Small intestine (tissue), 7 donors: ENCODE measurements around the gene ARAP2. TPM values are rescaled to one million over a fixed set of nuclear protein-coding genes. Genes with fewer than 3 reads are reported as not detected.

Experiments
- DNase-seq, 2 donors: peaks; one replicate each; pipeline versions ENCODE4 v3.0.0 to v3.0.0-alpha.2; 2013
- FAIRE-seq: peaks from 2 replicates; lab custom pipeline; 2012; peaks lifted over from hg19 to GRCh38; lab: Jason Lieb, UNC
- H3K27ac ChIP-seq, 3 donors: one replicate each; pipeline ENCODE4 v1.5.1; 2013; ENCODE audit warnings: low read length in 2 of 3, mild to moderate bottlenecking in 2 of 3, control low read depth in 1 of 3, inconsistent platforms in 1 of 3, low read depth in 1 of 3, moderate library complexity in 1 of 3
- H3K27me3 ChIP-seq, 3 donors: one replicate each; pipeline ENCODE4 v1.6.1; 2013; ENCODE audit warnings: low read length in 3 of 3, inconsistent platforms in 1 of 3; ENCODE audit not compliant: control insufficient read depth in 3 of 3, insufficient read depth in 3 of 3
- H3K36me3 ChIP-seq, 3 donors: one replicate each; pipeline ENCODE4 v1.6.1; 2013; ENCODE audit warnings: low read length in 3 of 3, inconsistent platforms in 1 of 3, low read depth in 1 of 3, mild to moderate bottlenecking in 1 of 3, moderate library complexity in 1 of 3; ENCODE audit not compliant: control insufficient read depth in 3 of 3, insufficient read depth in 2 of 3
- H3K4me1 ChIP-seq, 3 donors: one replicate each; pipeline ENCODE4 v1.6.1; 2013; ENCODE audit warnings: low read length in 2 of 3, inconsistent platforms in 1 of 3, low read depth in 1 of 3, mild to moderate bottlenecking in 1 of 3, moderate library complexity in 1 of 3; ENCODE audit not compliant: control insufficient read depth in 3 of 3, insufficient read depth in 2 of 3
- H3K4me3 ChIP-seq, 3 donors: one replicate each; pipeline ENCODE4 v1.5.1; 2013; ENCODE audit warnings: low read length in 3 of 3, control low read depth in 1 of 3, inconsistent platforms in 1 of 3, low read depth in 1 of 3, mild to moderate bottlenecking in 1 of 3, moderate library complexity in 1 of 3
- H3K9me3 ChIP-seq, 2 donors: one replicate each; pipeline ENCODE4 v1.6.1; 2013; ENCODE audit warnings: low read depth in 1 of 2, low read length in 1 of 2; ENCODE audit not compliant: control insufficient read depth in 2 of 2, insufficient read depth in 1 of 2
- WGBS, 3 donors: extraction: QIAGEN DNeasy Blood & Tissue Kit; methylation state at CpG; one replicate each; pipeline ENCODE4 v1.1.7; 2013; 5-methylcytosine and 5-hydroxymethylcytosine counted together
- polyA plus RNA-seq, 4 donors: library from polyadenylated mRNA; stranded (reverse) in 3 of 4; unstranded in 1 of 4; fragments of 200-250 nt in 3 of 4; fragments of 120-200 nt in 1 of 4; gene quantifications; one replicate each; pipeline versions ENCODE4 v1.2.1 to v1.2.3, GENCODE V29; 2013
- donor health status: healthy with polysubstance abuse.
- donor health status: control.
- donor health status: control.
- donor health status: Bipolar disorder and iron deficiency.
- donor health status: healthy.

ARAP2 gene
- polyA plus RNA-seq, 4 donors, result 3.2 to 14.1 (median 12.6) TPM

DNA sequence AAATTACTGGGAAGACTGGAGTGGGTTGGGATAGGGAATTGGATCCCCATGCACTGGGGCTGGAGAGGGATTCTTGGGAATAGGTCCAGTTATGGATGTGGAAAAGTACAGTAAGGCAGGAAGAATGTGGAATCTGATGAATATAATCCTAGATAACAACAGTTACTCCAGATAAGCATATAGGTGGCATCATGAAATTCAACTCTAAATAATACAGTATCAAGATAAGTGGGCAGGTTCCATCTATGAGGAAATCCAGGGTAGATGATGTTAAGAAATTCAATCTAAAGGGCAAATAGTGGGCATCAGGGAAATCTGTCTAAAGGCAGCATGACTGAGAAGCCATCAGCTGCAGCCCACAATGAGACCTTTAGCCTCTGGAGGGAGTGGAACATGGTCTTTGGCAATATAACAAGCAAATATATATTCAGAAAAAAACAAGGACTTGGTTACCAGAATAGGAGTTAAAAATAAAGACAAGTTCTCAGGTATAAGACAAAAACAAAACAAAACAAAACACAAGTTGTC is 38.3 kb upstream of the ARAP2 start:
- Histone ChIP-seq H3K9me3 (no peaks in the 10 kb centered on the region), H3K27me3 (no peaks in the 10 kb centered on the region), H3K36me3 (no peaks in the 10 kb centered on the region), H3K4me3 (no peak overlapping the region), H3K4me1 (no peaks in the 10 kb centered on the region), H3K27ac (no peak overlapping the region)
- DNase-seq (no peak), FAIRE-seq (no peak)

DNA sequence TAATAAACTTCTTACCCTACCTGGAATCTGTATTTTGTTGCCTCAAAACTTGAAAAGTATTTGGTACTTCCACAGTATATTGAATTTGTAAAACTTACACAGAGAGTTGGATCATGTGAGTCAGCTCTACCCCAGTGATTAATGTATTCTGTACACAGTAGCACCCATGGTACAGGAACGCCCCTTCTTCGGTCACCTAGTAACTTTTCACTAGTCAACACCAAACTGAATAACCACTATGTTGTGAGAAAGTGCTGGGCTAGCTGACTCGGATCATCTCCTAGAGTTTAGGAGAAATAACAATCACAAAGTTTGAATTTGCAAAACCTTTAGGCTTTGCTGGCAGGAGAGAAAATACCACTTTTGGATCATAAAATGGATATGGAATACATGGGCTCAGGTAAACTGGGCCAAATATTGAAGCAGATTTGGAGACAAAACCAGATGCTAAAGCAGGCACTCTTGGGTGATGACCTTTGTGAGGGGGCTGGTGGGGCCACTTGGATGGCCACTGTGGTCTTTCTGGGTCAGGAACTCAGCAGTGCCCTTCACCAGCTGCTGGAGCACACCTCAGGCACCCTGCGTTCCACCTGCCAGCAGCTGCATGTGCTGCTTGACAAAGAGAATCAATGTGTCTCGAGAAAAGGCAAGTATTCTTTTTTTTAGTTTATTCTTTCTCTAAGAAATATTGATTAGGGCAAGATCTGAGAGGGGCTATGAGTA is 37.2 kb upstream of the ARAP2 start, which contains the start of gene DTHD1:
Gene DTHD1 (plus strand): TSS at position 233 of the 723 bp plus-strand sequence. CDS start 143 bp downstream, at position 376.
- no peak for DNase-seq
- H3K4me3 ChIP-seq, result no peak within 1 kb of the TSS
- H3K4me1 ChIP-seq, result no peaks in the 10 kb centered on the region
- FAIRE-seq, result no peak
- 80 to 87% (median 85%) methylated on average over 5 of the region's 5 CpGs for WGBS, 3 donors
- H3K9me3 ChIP-seq, result no peaks in the 10 kb centered on the region
- no peaks in the 10 kb centered on the region for H3K27me3 ChIP-seq
- H3K36me3 ChIP-seq, result no peaks in the 10 kb centered on the region
- H3K27ac ChIP-seq, result peak within 1 kb of the TSS in 1 of 3 donors; percentile 45

DNA sequence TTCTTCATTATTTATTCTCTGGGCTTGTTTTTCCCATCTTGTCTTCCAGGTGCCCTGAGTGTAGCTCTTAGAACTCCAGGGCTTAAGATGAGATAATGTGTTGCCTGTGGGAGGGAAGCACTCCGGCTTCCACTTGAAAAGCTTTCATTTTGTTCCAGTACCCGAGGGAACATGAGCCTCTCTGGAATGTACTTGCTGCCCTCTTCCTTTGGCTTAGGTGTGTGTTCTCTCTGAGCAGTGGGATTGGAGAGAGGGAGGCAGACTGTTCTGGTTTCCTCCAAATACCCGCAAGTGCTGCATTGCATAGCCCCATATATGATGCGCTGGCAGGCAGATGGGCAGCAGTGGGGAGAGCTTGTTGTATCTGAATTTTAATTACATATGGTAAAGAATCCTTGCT is 36.2 kb upstream of the ARAP2 start:
- Histone ChIP-seq H3K4me1 (no peaks in the 10 kb centered on the region), H3K36me3 (no peaks in the 10 kb centered on the region), H3K4me3 (no peak overlapping the region), H3K9me3 (no peaks in the 10 kb centered on the region), H3K27me3 (no peaks in the 10 kb centered on the region), H3K27ac (peak overlapping the region in 1 of 3 donors; percentile 45)
- WGBS, 3 donors, result 61 to 72% (median 67%) methylated on average over 4 of the region's 4 CpGs
- DNase-seq (no peak), FAIRE-seq (no peak)

DNA sequence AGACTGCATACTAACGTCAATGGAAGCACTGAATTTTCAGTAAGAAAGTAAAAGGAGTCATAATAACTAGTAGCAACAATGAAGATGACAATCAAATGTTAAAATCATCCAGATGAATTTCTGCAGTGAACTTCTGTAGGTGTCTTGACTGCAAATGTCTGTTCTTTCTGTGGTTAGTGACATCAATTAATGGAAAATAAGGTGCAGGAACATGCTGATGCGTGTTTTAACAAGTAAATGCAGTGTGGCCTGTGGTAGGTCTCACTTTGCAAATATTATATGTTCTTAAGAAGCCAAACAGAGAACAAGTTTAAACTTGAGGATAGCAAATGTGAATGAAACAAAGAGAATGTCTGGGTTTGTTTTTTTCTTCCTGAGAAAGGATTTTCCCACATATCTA is 34.5 kb upstream of the ARAP2 start:
- WGBS, 3 donors, result 77 to 84% (median 78%) methylated on average over 2 of the region's 2 CpGs
- Histone ChIP-seq H3K9me3 (no peaks in the 10 kb centered on the region), H3K27ac (no peak overlapping the region), H3K36me3 (no peaks in the 10 kb centered on the region), H3K4me3 (no peak overlapping the region), H3K4me1 (no peaks in the 10 kb centered on the region), H3K27me3 (no peaks in the 10 kb centered on the region)
- DNase-seq, result peak in 1 of 2 donors; percentile 25
- FAIRE-seq, result no peak

DNA sequence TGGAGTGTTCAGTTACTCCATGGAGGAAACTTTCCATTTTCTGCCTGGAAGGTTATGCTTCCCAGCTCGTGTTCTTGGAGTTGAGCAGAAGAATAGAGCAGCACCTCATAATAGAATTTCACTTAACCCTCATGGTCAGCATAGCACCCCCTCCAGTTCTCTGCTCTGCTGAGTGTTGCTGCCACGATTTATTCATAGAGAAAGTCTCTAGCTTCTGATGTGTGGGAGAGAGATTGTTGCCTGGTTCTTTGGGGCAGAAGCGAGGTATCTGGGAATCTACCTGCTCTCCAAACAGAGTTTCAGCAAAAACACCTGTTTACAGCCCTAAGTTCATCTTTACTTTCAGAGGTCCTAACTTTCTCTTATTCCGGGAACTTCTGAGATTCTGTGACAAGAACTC is 33.2 kb upstream of the ARAP2 start:
- 74 to 79% (median 75%) methylated on average over 4 of the region's 4 CpGs for WGBS, 3 donors
- Histone ChIP-seq H3K27ac (no peak overlapping the region), H3K4me1 (no peaks in the 10 kb centered on the region), H3K4me3 (no peak overlapping the region), H3K27me3 (no peaks in the 10 kb centered on the region), H3K9me3 (no peaks in the 10 kb centered on the region), H3K36me3 (no peaks in the 10 kb centered on the region)
- DNase-seq, result no peak
- FAIRE-seq, result no peak

DNA sequence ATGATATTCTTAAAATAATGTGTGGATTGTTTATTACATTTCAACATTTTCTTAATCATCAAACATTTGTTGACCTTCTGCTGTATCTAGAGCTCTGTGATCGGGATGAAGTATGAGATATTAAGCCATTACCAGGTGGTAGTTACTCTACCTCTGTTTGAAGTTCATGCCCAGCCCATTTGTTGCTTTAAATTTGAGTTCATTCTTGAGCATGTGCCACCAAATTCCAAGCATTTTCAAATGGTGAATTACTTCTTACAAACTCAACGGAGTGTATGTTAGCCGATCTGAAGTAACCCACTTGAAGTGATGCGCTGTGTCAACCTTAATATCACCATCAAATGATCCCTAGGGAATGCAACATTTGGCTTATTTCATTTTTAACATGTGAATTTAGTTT is 29.8 kb upstream of the ARAP2 start:
- FAIRE-seq, result no peak
- Histone ChIP-seq H3K36me3 (no peaks in the 10 kb centered on the region), H3K9me3 (no peaks in the 10 kb centered on the region), H3K4me1 (no peaks in the 10 kb centered on the region), H3K27me3 (no peaks in the 10 kb centered on the region), H3K27ac (no peak overlapping the region), H3K4me3 (no peak overlapping the region)
- DNase-seq, result no peak
- WGBS, 3 donors, result 87 to 92% (median 90%) methylated on average over 4 of the region's 4 CpGs

DNA sequence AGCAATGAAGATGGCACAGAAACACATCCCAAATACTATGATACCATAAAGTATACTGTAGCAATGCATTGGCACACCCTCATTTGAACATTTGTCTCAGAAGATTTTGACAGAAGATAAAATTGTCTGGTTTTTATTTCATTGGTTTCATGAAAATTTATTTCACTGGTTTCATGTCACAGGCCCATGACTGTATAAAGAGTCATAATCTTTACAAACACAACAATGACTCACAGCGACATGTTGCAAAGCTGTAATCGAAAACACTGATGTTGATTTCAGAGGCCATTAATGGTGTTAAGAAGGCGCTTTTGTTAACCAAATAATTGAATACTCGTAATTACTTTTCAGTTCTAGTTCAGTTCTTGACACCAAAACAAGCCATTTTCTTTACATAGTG is 29.0 kb upstream of the ARAP2 start:
- Histone ChIP-seq H3K36me3 (no peaks in the 10 kb centered on the region), H3K27ac (no peak overlapping the region), H3K9me3 (no peaks in the 10 kb centered on the region), H3K27me3 (no peaks in the 10 kb centered on the region), H3K4me3 (no peak overlapping the region), H3K4me1 (no peaks in the 10 kb centered on the region)
- 86 to 94% (median 90%) methylated on average over 4 of the region's 4 CpGs for WGBS, 3 donors
- no peak for FAIRE-seq
- DNase-seq, result no peak

DNA sequence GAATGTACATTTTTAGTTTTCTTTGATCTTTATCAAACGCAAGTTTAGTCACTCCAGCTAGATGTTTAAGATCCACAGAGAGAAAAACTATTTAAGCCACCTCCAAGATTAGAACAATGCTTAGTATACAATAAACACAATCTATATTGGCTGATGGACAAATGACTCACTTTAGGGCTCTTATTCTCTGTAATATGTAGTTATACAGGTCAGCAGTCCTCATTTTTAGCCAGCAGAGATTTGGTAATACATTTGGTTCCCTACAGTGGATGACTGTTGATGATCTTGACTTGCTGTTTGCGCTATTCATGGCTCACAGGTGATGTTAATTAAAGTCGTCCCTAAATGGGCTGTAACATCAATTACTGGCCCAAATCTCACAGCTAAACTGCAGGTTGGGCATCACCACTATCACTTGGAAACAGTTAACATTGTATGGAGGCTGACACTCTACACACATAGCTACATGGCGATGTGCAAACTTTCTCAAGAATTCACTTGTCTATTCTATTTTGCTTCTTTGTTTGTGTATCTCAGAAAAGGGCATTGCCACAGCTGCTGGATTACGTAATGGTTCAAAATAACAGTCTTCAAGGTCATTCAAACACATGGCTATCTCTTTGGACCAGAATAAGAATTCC is 25.3 kb upstream of the ARAP2 start:
- DNase-seq (no peak), FAIRE-seq (no peak)
- Histone ChIP-seq H3K27ac (no peak overlapping the region), H3K4me3 (no peak overlapping the region), H3K4me1 (peaks cover 0 to 2% (median 0%) of the 10 kb centered on the region in 3 donors), H3K9me3 (no peaks in the 10 kb centered on the region), H3K36me3 (no peaks in the 10 kb centered on the region), H3K27me3 (no peaks in the 10 kb centered on the region)
- 80 to 84% (median 82%) methylated on average over 5 of the region's 5 CpGs for WGBS, 3 donors
